ENCODE data around the gene CIC.

CIC gene

GRCh38 chr19:42325308-42325895, 56.4 kb downstream of the CIC start, which contains the start of gene MEGF8:
TSS of gene MEGF8 (plus strand) at chr19:42325635. CDS start at chr19:42326244, 609 bp downstream.
- peak; percentile 98 for DNase-seq (ENCODE audit: low read depth)
- TF ChIP-seq, protein P1, sequence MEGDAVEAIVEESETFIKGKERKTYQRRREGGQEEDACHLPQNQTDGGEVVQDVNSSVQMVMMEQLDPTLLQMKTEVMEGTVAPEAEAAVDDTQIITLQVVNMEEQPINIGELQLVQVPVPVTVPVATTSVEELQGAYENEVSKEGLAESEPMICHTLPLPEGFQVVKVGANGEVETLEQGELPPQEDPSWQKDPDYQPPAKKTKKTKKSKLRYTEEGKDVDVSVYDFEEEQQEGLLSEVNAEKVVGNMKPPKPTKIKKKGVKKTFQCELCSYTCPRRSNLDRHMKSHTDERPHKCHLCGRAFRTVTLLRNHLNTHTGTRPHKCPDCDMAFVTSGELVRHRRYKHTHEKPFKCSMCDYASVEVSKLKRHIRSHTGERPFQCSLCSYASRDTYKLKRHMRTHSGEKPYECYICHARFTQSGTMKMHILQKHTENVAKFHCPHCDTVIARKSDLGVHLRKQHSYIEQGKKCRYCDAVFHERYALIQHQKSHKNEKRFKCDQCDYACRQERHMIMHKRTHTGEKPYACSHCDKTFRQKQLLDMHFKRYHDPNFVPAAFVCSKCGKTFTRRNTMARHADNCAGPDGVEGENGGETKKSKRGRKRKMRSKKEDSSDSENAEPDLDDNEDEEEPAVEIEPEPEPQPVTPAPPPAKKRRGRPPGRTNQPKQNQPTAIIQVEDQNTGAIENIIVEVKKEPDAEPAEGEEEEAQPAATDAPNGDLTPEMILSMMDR (conservative IDR thresholded peaks at IDR 0.05; ENCODE audit: control insufficient read depth, insufficient read depth, low read depth, low read length): no peak
- peak within 1 kb of the TSS; percentile 87 for H3K4me3 ChIP-seq (ENCODE audit: control insufficient read depth, low read depth, low read length)

GRCh38 chr19:42325896-42326771, 57.1 kb downstream of the CIC start:
- peak overlapping the region; percentile 87 for H3K4me3 ChIP-seq (ENCODE audit: control insufficient read depth, low read depth, low read length)
- TF ChIP-seq, protein P1 (conservative IDR thresholded peaks at IDR 0.05; ENCODE audit: control insufficient read depth, insufficient read depth, low read depth, low read length): no peak
- no peak for DNase-seq (ENCODE audit: low read depth)

DNA sequence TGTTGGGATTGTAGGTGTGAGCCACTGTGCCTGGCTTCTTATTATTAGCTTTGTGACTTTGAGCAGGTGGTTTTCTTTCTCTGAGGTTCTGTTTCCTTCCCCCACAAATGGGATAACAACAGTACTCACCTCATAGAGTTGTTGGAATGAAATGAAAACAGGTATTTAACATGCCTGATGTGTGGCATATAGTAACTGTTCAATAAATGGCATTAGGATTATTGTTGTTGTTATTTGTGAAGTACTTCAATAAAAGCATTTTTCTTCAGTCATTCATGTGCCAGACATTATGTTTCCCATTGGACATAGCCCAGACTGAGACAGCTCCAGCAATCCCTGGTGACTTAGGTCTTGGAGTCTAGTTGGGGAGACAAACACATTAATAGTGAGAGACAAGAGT, 57.9 kb downstream of the CIC start:
- DNase-seq (ENCODE audit: low read depth): no peak
- TF ChIP-seq, protein P1 (conservative IDR thresholded peaks at IDR 0.05; ENCODE audit: control insufficient read depth, insufficient read depth, low read depth, low read length): no peak
- no peak overlapping the region for H3K4me3 ChIP-seq (ENCODE audit: control insufficient read depth, low read depth, low read length)

DNA sequence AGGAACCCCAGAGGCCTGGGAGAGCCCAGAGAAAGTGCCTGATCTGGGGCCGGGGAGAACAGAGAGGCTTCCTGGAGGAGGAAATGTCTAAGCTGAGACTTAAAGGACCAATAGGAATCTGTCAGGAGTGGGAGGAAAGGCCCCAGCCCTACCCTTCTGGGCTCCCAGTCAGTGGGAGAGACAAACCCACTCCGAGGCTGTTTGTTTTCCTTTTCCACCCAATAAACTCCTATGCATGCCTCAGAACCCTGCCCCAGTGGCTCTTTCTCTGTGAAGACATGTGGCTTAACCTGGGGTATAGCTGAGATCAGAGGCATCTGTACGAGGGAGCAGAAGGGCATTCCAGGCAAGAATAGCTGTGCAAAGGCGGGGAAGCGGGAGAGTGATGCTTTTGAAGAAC, 58.3 kb downstream of the CIC start:
- no peak for DNase-seq (ENCODE audit: low read depth)
- H3K4me3 ChIP-seq (ENCODE audit: control insufficient read depth, low read depth, low read length): no peak overlapping the region
- TF ChIP-seq, protein P1 (conservative IDR thresholded peaks at IDR 0.05; ENCODE audit: control insufficient read depth, insufficient read depth, low read depth, low read length): no peak

- TF ChIP-seq, protein P1 (conservative IDR thresholded peaks at IDR 0.05; ENCODE audit: control insufficient read depth, insufficient read depth, low read depth, low read length): no peak
- H3K4me3 ChIP-seq (ENCODE audit: control insufficient read depth, low read depth, low read length): no peak overlapping the region
- no peak for DNase-seq (ENCODE audit: low read depth)
These were observed 59.1 kb downstream of the CIC start for GRCh38 chr19:42328106-42328505.

DNA sequence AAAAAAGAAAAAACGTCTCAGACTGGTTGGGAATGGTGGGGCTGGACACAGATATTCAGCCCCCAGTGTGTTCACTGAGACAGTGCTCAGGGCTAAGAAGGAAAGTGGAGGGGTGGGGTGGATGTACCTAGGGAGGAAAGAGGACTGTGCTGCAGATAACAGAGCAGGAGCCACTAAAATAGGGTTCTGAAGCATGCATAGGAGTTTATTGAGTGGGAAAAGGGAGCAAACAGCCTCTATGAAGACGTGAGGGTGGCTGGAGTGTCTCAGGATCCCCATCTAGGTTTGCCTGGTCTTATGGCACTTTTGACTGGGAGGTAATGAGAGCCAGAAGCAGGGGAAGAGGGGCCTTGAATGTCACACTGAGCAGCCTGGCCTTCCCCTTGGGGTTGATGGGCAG, 59.8 kb downstream of the CIC start:
- no peak overlapping the region for H3K4me3 ChIP-seq (ENCODE audit: control insufficient read depth, low read depth, low read length)
- TF ChIP-seq, protein P1 (conservative IDR thresholded peaks at IDR 0.05; ENCODE audit: control insufficient read depth, insufficient read depth, low read depth, low read length): no peak
- DNase-seq (ENCODE audit: low read depth): no peak

Measured in fibroblast of mammary gland (primary cell).